Activated naive CD4-positive, alpha-beta T cell treated with anti-CD3 and anti-CD28 coated beads, Interleukin-2, amount 50 U/mL, for 24 hours (primary cell): ENCODE measurements around the gene TARM1.

Experiments used
- H3K27ac Mint-ChIP-seq: one replicate; pipeline ENCODE4 v1.8.0; 2021; ENCODE audit warnings: mild to moderate bottlenecking, mixed read lengths
- H3K27me3 Mint-ChIP-seq: one replicate; pipeline ENCODE4 v1.8.0; 2021; ENCODE audit warnings: mixed read lengths
- H3K36me3 Mint-ChIP-seq: one replicate; pipeline ENCODE4 v1.8.0; 2021; ENCODE audit warnings: mixed read lengths
- H3K4me1 Mint-ChIP-seq: one replicate; pipeline ENCODE4 v1.8.0; 2021; ENCODE audit warnings: mixed read lengths
- H3K4me3 Mint-ChIP-seq: one replicate; pipeline ENCODE4 v1.8.0; 2021; ENCODE audit warnings: mild to moderate bottlenecking, mixed read lengths
- H3K9me3 Mint-ChIP-seq: one replicate; pipeline ENCODE4 v1.8.0; 2021; ENCODE audit warnings: mixed read lengths

The TARM1 gene

DNA sequence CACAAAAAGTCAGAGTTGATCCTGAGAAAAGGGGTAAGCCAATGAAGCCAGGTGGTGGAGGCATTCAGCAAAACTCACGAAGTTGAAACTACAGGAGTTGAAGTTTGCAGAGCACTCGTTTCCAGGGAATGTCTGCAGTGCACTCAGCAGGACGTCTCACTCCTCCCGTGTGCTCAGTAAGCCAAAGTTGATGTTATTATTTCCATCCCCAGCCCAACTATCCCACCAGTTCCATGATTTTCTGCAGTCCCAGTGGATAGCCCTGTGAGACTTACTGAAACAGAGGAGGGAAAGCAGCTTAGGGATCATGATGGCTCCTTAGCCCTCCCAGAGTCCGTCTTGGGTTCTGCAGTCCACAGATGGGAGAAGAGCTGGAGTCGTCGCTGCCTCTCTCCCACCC is at the start of gene TARM1:
Gene TARM1, minus strand, starts transcription at position 334 of the 400 bp plus-strand sequence. Its CDS starts 25 bp downstream, at position 309.
- peaks cover 2% of the 10 kb centered on the region for H3K36me3 Mint-ChIP-seq
- peaks cover 7% of the 10 kb centered on the region for H3K27me3 Mint-ChIP-seq
- H3K4me3 Mint-ChIP-seq: no peak within 1 kb of the TSS
- H3K9me3 Mint-ChIP-seq: no peaks in the 10 kb centered on the region
- no peak within 1 kb of the TSS for H3K27ac Mint-ChIP-seq
- no peaks in the 10 kb centered on the region for H3K4me1 Mint-ChIP-seq

DNA sequence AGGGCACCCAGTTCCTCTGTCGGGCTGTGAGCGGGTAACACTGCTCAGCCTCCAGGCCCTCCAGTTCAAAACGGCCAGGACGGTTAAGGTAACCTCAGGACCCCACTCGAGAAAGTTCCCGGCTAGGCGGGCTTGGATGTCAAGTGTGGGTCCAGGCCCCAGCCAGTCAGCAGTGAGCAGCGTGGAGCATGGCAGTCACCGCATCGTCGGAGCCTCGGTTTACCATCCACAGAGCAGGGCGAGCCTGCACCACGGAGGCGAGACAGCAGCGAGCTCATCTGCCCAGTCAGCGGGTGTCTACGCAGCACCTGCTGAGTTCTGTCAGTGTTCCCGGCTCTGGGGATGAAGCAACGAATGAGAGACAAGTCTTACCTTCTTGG is 48.4 kb upstream of the TARM1 start:
- no peak overlapping the region for H3K4me3 Mint-ChIP-seq
- no peaks in the 10 kb centered on the region for H3K4me1 Mint-ChIP-seq
- peaks cover 4% of the 10 kb centered on the region for H3K36me3 Mint-ChIP-seq
- no peak overlapping the region for H3K27ac Mint-ChIP-seq
- no peaks in the 10 kb centered on the region for H3K9me3 Mint-ChIP-seq
- H3K27me3 Mint-ChIP-seq: no peaks in the 10 kb centered on the region

DNA sequence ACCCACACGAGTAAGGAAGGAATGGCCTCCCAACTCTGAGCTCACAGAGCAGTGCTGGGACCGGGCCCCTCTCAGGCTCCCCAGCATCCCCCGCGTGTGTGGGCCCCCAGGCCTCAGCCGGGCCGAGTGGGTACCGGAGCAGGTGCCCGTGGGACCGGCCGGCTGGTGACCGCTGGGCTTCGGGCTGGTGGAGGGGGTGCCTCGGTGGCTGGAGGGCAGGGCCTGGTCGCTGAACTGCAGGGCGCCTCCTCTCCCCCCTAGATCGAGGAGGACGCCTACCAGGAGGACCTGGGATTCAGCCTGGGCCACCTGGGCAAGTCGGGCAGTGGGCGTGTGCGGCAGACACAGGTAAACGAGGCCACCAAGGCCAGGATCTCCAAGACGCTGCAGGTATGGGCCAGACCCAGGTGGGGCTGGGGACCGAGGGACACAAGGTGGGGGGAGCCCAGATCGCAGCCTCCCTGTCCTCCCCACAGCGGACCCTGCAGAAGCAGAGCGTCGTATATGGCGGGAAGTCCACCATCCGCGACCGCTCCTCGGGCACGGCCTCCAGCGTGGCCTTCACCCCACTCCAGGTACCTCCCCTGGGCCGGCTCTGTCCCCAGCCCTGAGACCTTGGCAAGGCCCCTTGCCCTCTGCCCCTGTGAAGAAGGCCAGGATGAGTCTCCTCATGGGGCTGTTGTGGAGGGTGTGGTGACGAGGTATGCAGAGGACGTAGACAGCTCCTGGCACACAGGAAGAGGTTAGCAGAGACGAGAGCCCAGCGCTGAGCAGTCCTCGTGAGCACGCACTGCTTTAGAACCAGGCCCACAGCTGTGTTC is 47.8 kb upstream of the TARM1 start:
- no peak overlapping the region for H3K4me3 Mint-ChIP-seq
- H3K9me3 Mint-ChIP-seq: no peaks in the 10 kb centered on the region
- no peaks in the 10 kb centered on the region for H3K27me3 Mint-ChIP-seq
- no peak overlapping the region for H3K27ac Mint-ChIP-seq
- H3K36me3 Mint-ChIP-seq: peaks cover 4% of the 10 kb centered on the region
- no peaks in the 10 kb centered on the region for H3K4me1 Mint-ChIP-seq

DNA sequence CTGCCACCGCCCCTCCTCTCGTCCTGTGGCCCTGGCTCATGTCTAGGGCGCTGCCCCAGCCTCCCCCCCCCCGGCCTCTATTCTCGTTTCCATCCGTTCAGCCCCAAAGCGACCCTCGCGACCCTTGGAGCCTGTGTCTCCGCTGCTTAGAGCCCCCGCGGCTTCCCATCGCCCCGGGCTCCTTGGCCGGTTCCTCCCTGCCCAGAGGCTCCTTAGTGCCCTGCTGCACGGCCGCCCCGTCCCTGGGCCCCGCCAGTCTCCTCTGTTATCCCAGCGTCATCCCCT is 47.2 kb upstream of the TARM1 start:
- Mint-ChIP-seq H3K36me3 (peaks cover 4% of the 10 kb centered on the region), H3K4me1 (no peaks in the 10 kb centered on the region), H3K9me3 (no peaks in the 10 kb centered on the region), H3K27me3 (no peaks in the 10 kb centered on the region), H3K27ac (no peak overlapping the region), H3K4me3 (no peak overlapping the region)

DNA sequence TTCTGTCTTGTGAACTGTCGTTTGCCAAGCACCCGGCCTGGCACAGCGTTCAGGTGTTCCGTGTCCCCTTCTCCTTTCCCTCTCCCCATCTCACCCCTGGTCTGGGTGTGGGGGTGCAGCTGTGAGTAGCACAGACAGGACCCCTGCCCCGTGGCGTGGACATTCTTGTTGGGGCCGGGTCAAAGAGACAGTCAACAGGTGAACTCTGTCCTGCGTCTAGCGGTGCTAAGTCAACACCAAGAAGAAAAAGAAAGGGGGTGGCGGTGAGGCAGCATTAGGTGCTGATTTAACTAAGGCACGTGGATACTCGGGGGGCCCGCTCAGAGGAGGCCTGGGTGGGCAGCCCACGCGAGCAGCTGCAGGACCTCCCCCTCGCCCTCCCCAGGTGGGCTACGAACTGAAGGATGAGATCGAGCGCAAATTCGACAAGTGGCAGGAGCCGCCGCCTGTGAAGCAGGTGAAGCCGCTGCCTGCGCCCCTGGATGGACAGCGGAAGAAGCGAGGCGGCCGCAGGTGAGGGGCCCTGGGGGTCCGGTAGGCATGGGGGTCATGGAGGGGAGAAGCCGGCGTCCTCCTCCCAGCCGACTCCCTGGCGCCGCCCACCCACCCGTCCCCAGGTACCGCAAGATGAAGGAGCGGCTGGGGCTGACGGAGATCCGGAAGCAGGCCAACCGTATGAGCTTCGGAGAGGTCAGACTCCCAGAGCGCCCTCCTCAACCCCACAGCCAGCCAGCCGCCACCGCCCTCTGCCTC is 46.7 kb upstream of the TARM1 start:
- no peaks in the 10 kb centered on the region for H3K4me1 Mint-ChIP-seq
- no peak overlapping the region for H3K27ac Mint-ChIP-seq
- peaks cover 4% of the 10 kb centered on the region for H3K36me3 Mint-ChIP-seq
- H3K4me3 Mint-ChIP-seq: no peak overlapping the region
- no peaks in the 10 kb centered on the region for H3K27me3 Mint-ChIP-seq
- no peaks in the 10 kb centered on the region for H3K9me3 Mint-ChIP-seq

DNA sequence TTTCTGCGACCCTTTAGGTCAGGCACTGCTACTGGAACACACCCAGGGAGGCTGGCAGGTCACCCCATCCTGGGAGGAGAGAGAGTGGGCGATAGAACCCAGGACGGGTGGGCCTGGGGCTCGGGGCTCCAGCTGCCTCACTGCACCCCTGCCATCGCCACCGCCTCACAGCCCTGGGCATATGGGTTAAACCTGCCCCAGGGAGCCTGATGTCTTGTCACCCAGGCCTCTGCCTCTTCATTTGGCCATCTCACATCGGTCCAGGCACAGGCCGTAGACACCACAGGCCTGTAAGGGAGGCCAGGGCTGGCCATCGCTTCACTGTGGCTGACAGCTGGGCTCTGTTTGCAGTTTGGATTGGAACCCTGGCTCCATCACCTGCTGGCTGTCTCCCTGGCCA is 44.5 kb upstream of the TARM1 start:
- no peak overlapping the region for H3K27ac Mint-ChIP-seq
- H3K4me3 Mint-ChIP-seq: no peak overlapping the region
- H3K4me1 Mint-ChIP-seq: no peaks in the 10 kb centered on the region
- H3K36me3 Mint-ChIP-seq: peaks cover 9% of the 10 kb centered on the region
- no peaks in the 10 kb centered on the region for H3K9me3 Mint-ChIP-seq
- H3K27me3 Mint-ChIP-seq: no peaks in the 10 kb centered on the region

DNA sequence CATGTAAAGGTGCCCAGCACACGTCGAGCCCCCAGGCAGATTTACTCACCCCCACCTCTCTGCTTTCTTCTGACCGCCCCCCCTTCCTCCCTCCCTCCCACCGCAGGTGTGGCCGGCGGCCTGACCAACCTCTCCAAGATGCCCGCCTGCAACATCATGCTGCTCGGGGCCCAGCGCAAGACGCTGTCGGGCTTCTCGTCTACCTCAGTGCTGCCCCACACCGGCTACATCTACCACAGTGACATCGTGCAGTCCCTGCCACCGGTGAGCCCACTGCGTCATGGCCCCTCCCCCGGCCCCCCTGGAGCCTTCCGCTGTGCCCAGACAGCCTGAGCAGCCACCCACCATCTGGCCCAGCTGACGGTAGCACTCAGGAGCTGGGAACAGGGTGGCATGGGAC is 43.2 kb upstream of the TARM1 start:
- H3K9me3 Mint-ChIP-seq: no peaks in the 10 kb centered on the region
- H3K4me1 Mint-ChIP-seq: no peaks in the 10 kb centered on the region
- no peak overlapping the region for H3K4me3 Mint-ChIP-seq
- no peak overlapping the region for H3K27ac Mint-ChIP-seq
- H3K27me3 Mint-ChIP-seq: no peaks in the 10 kb centered on the region
- peaks cover 11% of the 10 kb centered on the region for H3K36me3 Mint-ChIP-seq

DNA sequence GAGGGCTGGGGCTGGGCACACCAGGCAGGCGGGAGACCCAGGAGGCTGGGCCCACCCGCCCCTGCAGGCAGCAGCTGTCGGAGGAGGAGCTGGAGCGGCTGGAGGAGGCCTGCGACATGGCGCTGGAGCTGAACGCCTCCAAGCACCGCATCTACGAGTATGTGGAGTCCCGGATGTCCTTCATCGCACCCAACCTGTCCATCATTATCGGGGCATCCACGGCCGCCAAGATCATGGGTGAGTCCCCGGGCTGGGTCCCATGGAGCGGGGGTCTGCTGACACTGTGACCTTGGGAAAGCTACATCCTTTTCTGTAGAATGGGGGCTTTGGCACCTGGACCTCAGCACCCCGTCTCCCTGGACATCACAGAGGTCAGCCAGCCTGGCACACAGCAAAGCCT is 42.5 kb upstream of the TARM1 start:
- Mint-ChIP-seq H3K4me1 (no peaks in the 10 kb centered on the region), H3K4me3 (no peak overlapping the region), H3K36me3 (peaks cover 11% of the 10 kb centered on the region)

DNA sequence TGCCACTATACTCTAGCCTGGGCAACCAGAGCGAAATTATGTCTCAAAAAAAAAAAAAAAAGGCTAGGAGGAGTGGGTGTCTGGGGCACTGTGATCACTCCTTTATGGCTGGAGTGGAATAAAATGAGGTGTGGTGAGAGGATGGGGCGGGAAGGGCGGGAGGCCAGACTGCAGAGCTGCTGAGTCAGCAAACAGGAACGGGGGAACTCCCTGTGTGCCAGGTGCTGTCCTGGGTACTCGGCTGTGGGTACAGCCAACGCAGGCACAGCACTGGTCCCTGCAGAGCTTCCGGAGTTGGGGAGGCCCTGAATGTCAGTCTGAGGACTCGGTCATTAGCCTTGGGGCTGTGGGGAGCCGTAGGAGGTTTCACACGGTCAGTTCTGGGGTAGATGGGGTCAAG is 40.1 kb upstream of the TARM1 start:
- peaks cover 9% of the 10 kb centered on the region for H3K36me3 Mint-ChIP-seq
- no peaks in the 10 kb centered on the region for H3K9me3 Mint-ChIP-seq
- H3K4me1 Mint-ChIP-seq: peaks cover 13% of the 10 kb centered on the region
- no peak overlapping the region for H3K4me3 Mint-ChIP-seq
- no peak overlapping the region for H3K27ac Mint-ChIP-seq
- no peaks in the 10 kb centered on the region for H3K27me3 Mint-ChIP-seq

More for the DNA sequence above, 42.5 kb upstream of the TARM1 start:
- Mint-ChIP-seq H3K27ac (no peak overlapping the region), H3K9me3 (no peaks in the 10 kb centered on the region), H3K27me3 (no peaks in the 10 kb centered on the region)

DNA sequence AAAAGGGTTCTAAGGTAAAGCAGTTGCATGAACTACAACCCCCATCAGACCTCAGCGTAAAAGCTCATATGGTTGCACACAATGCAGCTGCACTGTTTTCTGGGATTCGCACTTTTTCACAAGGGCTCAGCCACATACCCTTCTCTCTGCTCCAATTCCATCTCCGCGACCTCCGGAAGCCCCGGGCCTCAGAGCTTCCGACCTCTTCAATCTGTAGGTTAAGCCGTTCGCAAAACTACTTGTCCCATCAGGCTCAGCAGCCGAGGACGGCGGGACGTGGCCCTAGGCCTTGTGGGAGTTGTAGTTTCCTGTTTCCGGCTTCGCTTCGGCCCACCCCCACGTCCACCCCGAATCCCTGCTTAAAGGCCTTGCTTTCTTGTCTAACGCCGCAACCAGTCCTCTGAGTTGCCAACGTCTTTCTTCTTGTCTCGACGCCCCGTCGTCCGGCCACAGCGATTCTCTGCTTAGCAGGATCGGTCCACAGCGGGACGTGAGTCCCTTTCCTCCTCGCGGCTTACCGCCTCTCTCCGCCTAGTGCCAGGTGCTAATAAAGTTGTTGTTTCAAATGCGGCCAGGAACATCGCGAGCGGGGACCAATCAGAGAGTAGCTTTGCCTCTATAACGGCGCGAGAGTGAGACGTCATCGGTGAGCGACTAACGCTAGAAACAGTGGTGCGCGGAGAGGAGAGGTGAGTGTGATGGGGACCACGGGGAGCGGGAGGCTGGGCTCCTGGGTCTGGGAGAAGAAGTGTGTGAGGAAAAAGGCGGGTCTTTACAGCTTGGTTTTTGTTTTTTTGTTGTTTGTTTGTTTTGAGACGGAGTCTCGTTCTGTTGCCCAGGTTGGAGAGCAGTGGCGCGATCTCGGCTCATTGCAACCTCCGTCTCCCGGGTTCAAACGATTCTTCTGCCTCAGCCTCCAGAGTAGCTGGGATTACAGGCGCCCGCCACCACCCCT is 34.2 kb upstream of the TARM1 start, which contains the start of the genes PRPF31 and TFPT:
Gene PRPF31, plus strand, starts transcription at position 646 of the 955 bp plus-strand sequence. CDS start 2,525 bp downstream, outside the sequence.
Gene TFPT, minus strand, starts transcription at position 549 of the 955 bp plus-strand sequence. Its CDS starts 388 bp downstream, at position 161.
- Mint-ChIP-seq H3K4me3 (peak within 1 kb of the TSS; percentile 98), H3K9me3 (no peaks in the 10 kb centered on the region), H3K36me3 (peaks cover 10% of the 10 kb centered on the region), H3K4me1 (peaks cover 42% of the 10 kb centered on the region), H3K27ac (peak within 1 kb of the TSS; percentile 97), H3K27me3 (no peaks in the 10 kb centered on the region)

DNA sequence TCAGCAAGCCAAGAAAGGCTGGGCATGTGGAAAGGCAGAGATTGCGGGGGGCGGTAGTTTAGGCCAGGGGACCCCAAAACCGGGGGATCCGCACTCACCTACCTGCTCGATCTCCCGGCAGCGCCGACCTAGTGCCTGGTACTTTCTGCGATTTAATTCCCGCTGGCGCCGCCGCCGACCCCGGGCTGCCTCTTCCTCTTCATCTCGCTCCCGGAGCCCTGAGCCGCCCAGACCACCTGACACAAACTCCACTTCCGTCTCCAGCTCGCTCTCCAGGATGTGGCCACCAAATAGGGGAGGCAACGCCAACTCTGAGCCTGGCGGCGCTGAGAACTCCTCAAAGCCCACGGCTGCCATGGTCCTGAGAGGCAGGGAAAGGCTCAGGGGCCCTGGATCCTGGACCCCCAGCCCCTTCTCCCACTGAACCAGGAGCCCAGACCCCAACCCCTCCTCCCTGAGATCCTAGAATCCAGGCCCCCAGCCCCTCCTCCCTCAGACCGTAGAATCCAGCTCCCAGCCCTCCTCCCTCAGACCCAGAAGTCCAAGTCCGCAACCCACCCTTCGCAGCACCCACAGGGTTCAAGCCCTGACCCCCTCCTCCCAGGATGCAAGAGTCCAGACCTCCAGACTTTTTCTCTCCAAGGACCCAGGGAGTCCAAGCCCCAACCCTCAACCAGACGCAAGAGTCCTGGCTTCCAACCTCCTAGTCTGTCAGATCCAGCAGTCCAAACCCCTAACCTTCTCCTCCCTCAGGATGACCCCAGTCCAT is 33.4 kb upstream of the TARM1 start:
- Mint-ChIP-seq H3K27me3 (no peaks in the 10 kb centered on the region), H3K4me1 (peaks cover 42% of the 10 kb centered on the region), H3K9me3 (no peaks in the 10 kb centered on the region), H3K36me3 (peaks cover 11% of the 10 kb centered on the region), H3K4me3 (peak overlapping the region; percentile 98), H3K27ac (peak overlapping the region; percentile 97)

DNA sequence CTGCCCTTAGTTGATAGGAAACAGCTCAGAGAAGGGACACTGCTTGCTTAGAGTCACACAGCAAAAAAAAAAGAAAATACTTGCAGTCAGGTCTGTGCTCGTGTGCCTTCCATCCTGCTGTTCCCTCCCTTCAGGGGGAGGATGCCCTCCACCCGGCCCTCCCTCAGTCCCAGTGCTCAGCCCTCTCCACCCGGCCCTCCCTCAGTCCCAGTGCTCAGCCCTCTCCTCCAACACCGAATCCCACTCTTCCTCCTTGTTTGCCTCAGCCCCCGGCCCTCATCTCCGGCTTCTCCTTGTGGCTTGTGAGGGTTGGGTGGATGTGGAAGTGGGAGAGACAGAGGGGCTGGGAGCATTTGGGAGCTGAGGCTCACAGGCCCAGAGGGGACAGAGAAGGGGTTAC is 28.5 kb upstream of the TARM1 start:
- H3K36me3 Mint-ChIP-seq: peaks cover 9% of the 10 kb centered on the region
- H3K9me3 Mint-ChIP-seq: no peaks in the 10 kb centered on the region

DNA sequence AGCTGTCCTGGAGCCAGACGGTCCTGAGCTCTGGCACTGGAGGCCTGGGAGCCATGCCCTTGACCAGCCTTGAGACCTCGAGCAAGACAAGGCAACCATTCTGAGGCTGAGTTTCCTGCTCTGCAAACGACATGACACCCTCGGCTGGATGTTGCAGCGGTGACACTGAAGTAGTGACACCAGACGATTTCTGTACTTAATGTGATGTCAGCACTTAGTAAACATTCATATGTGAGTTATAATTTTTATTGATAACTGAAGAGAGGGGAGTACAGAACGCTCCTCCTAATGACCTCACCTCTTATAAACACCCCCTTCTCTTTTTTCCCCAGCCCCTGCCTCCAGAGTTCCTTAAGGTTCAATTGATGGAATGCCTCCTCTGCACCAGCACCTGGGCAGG is 27.3 kb upstream of the TARM1 start:
- H3K4me1 Mint-ChIP-seq: peaks cover 19% of the 10 kb centered on the region

More for the DNA sequence above, 28.5 kb upstream of the TARM1 start:
- Mint-ChIP-seq H3K27me3 (no peaks in the 10 kb centered on the region), H3K27ac (peak overlapping the region; percentile 46), H3K4me3 (no peak overlapping the region), H3K4me1 (peaks cover 30% of the 10 kb centered on the region)

DNA sequence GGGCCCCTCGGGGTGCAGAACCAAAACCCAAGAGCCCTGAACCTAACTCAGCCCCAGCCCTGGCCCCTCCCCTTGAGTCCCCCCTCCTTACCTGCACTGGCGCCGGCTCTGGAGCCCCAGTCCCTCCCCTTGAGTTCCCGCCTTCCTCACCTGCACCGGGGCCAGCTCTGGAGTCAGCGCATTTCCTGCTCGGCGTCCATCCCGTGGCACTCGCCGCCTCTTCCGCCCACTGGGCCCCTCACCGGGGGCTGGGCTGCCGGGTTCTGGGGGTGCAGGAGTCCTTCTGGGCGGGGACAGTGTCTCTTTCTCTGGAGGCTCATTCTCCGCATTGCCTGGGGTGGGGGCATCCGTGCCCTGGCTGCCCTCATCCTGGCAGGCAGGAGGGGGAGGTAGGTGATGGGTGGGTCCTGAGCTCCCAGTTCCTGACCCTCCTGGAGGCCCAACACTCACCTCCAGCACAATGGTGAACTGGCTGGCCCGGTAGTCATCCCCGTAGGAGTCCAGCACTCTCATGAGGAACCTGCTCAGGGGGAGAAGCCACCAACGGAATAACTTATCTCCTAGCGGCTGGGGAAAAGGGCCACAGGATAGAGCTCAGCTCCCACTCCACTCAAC is 26.8 kb upstream of the TARM1 start:
- Mint-ChIP-seq H3K9me3 (no peaks in the 10 kb centered on the region), H3K27me3 (no peaks in the 10 kb centered on the region), H3K4me3 (no peak overlapping the region), H3K4me1 (peaks cover 18% of the 10 kb centered on the region), H3K36me3 (peaks cover 9% of the 10 kb centered on the region), H3K27ac (no peak overlapping the region)

More for the DNA sequence above, 27.3 kb upstream of the TARM1 start:
- Mint-ChIP-seq H3K27me3 (no peaks in the 10 kb centered on the region), H3K36me3 (peaks cover 9% of the 10 kb centered on the region), H3K27ac (no peak overlapping the region), H3K9me3 (no peaks in the 10 kb centered on the region), H3K4me3 (no peak overlapping the region)
